Gastrocnemius medialis (tissue), 4 donors: ENCODE data around the gene RRP9. TPM values are rescaled to one million over a fixed set of nuclear protein-coding genes. Genes with fewer than 3 reads are reported as not detected.
A peak's percentile ranks its signal among the peaks of the same experiment; 100 is the strongest.

Experiments
- ATAC-seq, 2 donors: fragments of 150-250 bp; one replicate each; pipeline ENCODE4 v1.9.1; 2016
- DNase-seq, 2 donors: peaks; one replicate each; pipeline ENCODE4 v3.0.0-alpha.2; 2019
- H3K27ac ChIP-seq, 4 donors: fragments of 200-600 bp; sonication (generic); 1 replicate in 1 of 4; 2 replicates in 3 of 4; pipeline ENCODE4 v1.5.1; 2016 to 2018; ENCODE audit warnings: mild to moderate bottlenecking in 2 of 4, moderate library complexity in 1 of 4
- H3K27me3 ChIP-seq, 3 donors: fragments of 200-600 bp; sonication (generic) in 2 of 3; 1 replicate in 1 of 3; 2 replicates in 2 of 3; pipeline versions ENCODE4 v1.5.1 to v1.6.0; 2016 to 2019; ENCODE audit warnings: mild to moderate bottlenecking in 1 of 3, moderate library complexity in 1 of 3
- H3K36me3 ChIP-seq, 2 donors: fragments of 200-600 bp; sonication (generic) in 1 of 2; one replicate each; pipeline ENCODE4 v1.5.1; 2017 to 2018
- H3K4me1 ChIP-seq, 2 donors: fragments of 200-600 bp; sonication (generic) in 1 of 2; one replicate each; pipeline ENCODE4 v1.5.1; 2016 to 2017; ENCODE audit warnings: mild to moderate bottlenecking in 2 of 2
- H3K4me3 ChIP-seq, 4 donors: fragments of 200-600 bp; sonication (generic) in 3 of 4; 1 replicate in 1 of 4; 2 replicates in 3 of 4; pipeline ENCODE4 v1.5.1; 2016 to 2019; ENCODE audit warnings: mild to moderate bottlenecking in 2 of 4
- H3K9me3 ChIP-seq, 3 donors: fragments of 200-600 bp; sonication (generic) in 2 of 3; 1 replicate in 1 of 3; 2 replicates in 2 of 3; pipeline ENCODE4 v1.5.1; 2016 to 2019
- CTCF ChIP-seq, 5 experiments: fragments of 450-650 bp in 3 of 5; fragments of 200-600 bp in 2 of 5; sonication (generic) in 2 of 5; IDR thresholded peaks in 4 of 5; conservative IDR thresholded peaks in 1 of 5; 1 replicate in 4 of 5; 2 replicates in 1 of 5; pipeline ENCODE4 v1.5.1; 2016 to 2019; ENCODE audit warnings: antibody characterized with exemption in 5 of 5, mild to moderate bottlenecking in 3 of 5, moderate library complexity in 3 of 5
- POLR2A ChIP-seq, 2 donors: fragments of 450-650 bp; IDR thresholded peaks; one replicate each; pipeline ENCODE4 v1.6.1; 2017; ENCODE audit warnings: antibody characterized with exemption in 2 of 2, mild to moderate bottlenecking in 2 of 2, moderate library complexity in 2 of 2
- in situ Hi-C, 4 donors: fragments of 200-750 bp; cut with MboI; loops; one replicate each; pipeline versions ENCODE4 v1.15.0 to v1.8.0; 2017; ENCODE audit warnings: low sequenced_read_pairs in 4 of 4
- intact Hi-C: fragments of 100-400 bp; cut with DNase I; formaldehyde crosslinking; loops from one replicate; pipeline ENCODE4 v1.15.1; 2023; ENCODE audit warnings: low total_unique reads
- total RNA-seq, 4 donors: library from RNA; depleted of rRNA; stranded (reverse); fragments of >200 nt; gene quantifications; one replicate each; pipeline versions ENCODE4 v1.1.0 to v1.2.3, GENCODE V29; 2016

Gene RRP9
- total RNA-seq, 4 donors from 2014 or later: 19.2 to 25.9 (median 24.9) TPM

DNA sequence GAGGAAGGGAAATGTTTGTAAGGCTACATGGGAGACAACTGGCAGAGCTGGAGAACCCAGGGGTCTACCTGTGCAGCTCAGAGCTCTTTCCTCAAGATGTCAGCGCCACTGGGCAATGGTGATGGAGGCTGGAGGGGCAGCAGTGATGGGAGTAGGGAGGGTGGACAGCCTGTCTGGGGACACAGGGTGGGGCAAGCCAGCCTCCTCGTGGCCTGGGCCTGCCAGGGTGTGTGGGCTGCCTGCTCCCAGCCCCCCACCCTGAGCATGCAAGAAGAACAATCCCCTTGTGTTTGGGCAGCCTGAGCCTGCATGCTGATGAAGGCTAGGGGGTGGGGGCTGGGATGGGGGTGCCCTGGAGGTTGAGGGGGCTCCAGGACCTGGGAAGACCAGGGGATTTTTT is 24.3 kb upstream of the RRP9 start:
- in situ Hi-C loops (no loop called here), intact Hi-C loops (loop anchor here (5.0 kb wide), 1 partner anchor 1196 kb away; the partner anchor contains the start of gene PRKCD)

GRCh38 chr3:51964521-51964920 is 22.8 kb upstream of the RRP9 start:
- Histone ChIP-seq H3K36me3 (peaks cover 0 to 12% of the 10 kb centered on the region in 2 donors), H3K9me3 (no peaks in the 10 kb centered on the region), H3K27ac (peak overlapping the region; percentile 90 to 100 (median 94)), H3K27me3 (no peaks in the 10 kb centered on the region), H3K4me1 (peaks cover 62 to 68% of the 10 kb centered on the region in 2 donors), H3K4me3 (no peak overlapping the region)
- ATAC-seq: no peak
- intact Hi-C loops (no loop called here), in situ Hi-C loops (no loop called here)
- no peak for DNase-seq
- TF ChIP-seq CTCF (IDR thresholded peaks at IDR 0.05 in 4 of 5, conservative IDR thresholded peaks at IDR 0.05 in 1 of 5) (no peak), POLR2A (IDR thresholded peaks at IDR 0.05) (no peak)

More for the DNA sequence above, 24.3 kb upstream of the RRP9 start:
- no peak for TF ChIP-seq CTCF (IDR thresholded peaks at IDR 0.05 in 4 of 5, conservative IDR thresholded peaks at IDR 0.05 in 1 of 5)
- no peak for TF ChIP-seq POLR2A (IDR thresholded peaks at IDR 0.05)
- no peaks in the 10 kb centered on the region for H3K36me3 ChIP-seq
- ATAC-seq (no peak), DNase-seq (no peak)
- H3K9me3 ChIP-seq: no peaks in the 10 kb centered on the region
- peaks cover 62 to 73% of the 10 kb centered on the region in 2 donors for H3K4me1 ChIP-seq
- peak overlapping the region; percentile 64 to 85 (median 76) for H3K4me3 ChIP-seq
- peak overlapping the region; percentile 90 to 100 (median 94) for H3K27ac ChIP-seq
- no peaks in the 10 kb centered on the region for H3K27me3 ChIP-seq

- in situ Hi-C loops: no loop called here
- H3K4me1 ChIP-seq: peaks cover 62 to 68% of the 10 kb centered on the region in 2 donors
- peaks cover 0 to 17% of the 10 kb centered on the region in 2 donors for H3K36me3 ChIP-seq
- intact Hi-C loops: no loop called here
- TF ChIP-seq POLR2A (IDR thresholded peaks at IDR 0.05): peak in 1 of 2 donors; percentile 15
- no peak for TF ChIP-seq CTCF (IDR thresholded peaks at IDR 0.05 in 4 of 5, conservative IDR thresholded peaks at IDR 0.05 in 1 of 5)
- H3K27me3 ChIP-seq: no peaks in the 10 kb centered on the region
- H3K9me3 ChIP-seq: no peaks in the 10 kb centered on the region
- peak in 1 of 2 donors; percentile 85 for DNase-seq
- peak in 1 of 2 donors; percentile 29 for ATAC-seq
- H3K27ac ChIP-seq: peak overlapping the region; percentile 90 to 100 (median 94)
- H3K4me3 ChIP-seq: no peak overlapping the region
Measured at GRCh38 chr3:51963951-51964451, 22.3 kb upstream of the RRP9 start.

- no peak overlapping the region for H3K4me3 ChIP-seq
- peaks cover 0 to 27% of the 10 kb centered on the region in 2 donors for H3K36me3 ChIP-seq
- in situ Hi-C loops: no loop called here
- peak in 1 of 2 donors; percentile 11 for ATAC-seq
- H3K9me3 ChIP-seq: no peaks in the 10 kb centered on the region
- H3K27me3 ChIP-seq: no peaks in the 10 kb centered on the region
- H3K4me1 ChIP-seq: peaks cover 55 to 65% of the 10 kb centered on the region in 2 donors
- peak overlapping the region; percentile 90 to 100 (median 94) for H3K27ac ChIP-seq
- no peak for TF ChIP-seq CTCF (IDR thresholded peaks at IDR 0.05 in 4 of 5, conservative IDR thresholded peaks at IDR 0.05 in 1 of 5)
- no peak for TF ChIP-seq POLR2A (IDR thresholded peaks at IDR 0.05)
- DNase-seq: peak in 1 of 2 donors; percentile 54
- intact Hi-C loops: no loop called here
Measured at GRCh38 chr3:51962854-51963530, 21.3 kb upstream of the RRP9 start.
